HEK293 (cell line): Measurements from ENCODE around the gene GGT5.

ENCODE experiments used
- EGR2 ChIP-seq: fragments of 450-650 bp; formaldehyde crosslinking; IDR thresholded peaks from 2 replicates; pipeline ENCODE4 v1.5.1; 2016; ENCODE audit warnings: low read depth, missing biosample characterization, missing genetic modification characterization
- SP2 ChIP-seq: fragments of 450-650 bp; formaldehyde crosslinking; IDR thresholded peaks from 2 replicates; pipeline ENCODE4 v1.5.1; 2016; ENCODE audit warnings: missing biosample characterization, missing genetic modification characterization
- ZNF274 ChIP-seq, 2 experiments: fragments of 200-500 bp in 1 of 2; fragments of 450-650 bp in 1 of 2; sonication (Bioruptor generic) in 1 of 2; formaldehyde crosslinking in 1 of 2; IDR thresholded peaks; 2 replicates each; pipeline versions ENCODE4 v1.5.1 to v1.6.1; 2014 to 2016; ENCODE audit warnings: borderline replicate concordance in 1 of 2, inconsistent platforms in 1 of 2, low read length in 1 of 2, missing biosample characterization in 1 of 2, missing genetic modification characterization in 1 of 2
- TF ChIP-seq, protein P1 (sequence below): fragments of 450-650 bp; formaldehyde crosslinking; IDR thresholded peaks from 2 replicates; pipeline ENCODE4 v1.5.1; 2016; ENCODE audit warnings: missing biosample characterization, missing genetic modification characterization
- TF ChIP-seq, protein P2 (sequence below): fragments of 450-650 bp; formaldehyde crosslinking; IDR thresholded peaks from 2 replicates; pipeline ENCODE4 v1.5.1; 2016; ENCODE audit warnings: missing biosample characterization, missing genetic modification characterization, low read depth

DNA sequence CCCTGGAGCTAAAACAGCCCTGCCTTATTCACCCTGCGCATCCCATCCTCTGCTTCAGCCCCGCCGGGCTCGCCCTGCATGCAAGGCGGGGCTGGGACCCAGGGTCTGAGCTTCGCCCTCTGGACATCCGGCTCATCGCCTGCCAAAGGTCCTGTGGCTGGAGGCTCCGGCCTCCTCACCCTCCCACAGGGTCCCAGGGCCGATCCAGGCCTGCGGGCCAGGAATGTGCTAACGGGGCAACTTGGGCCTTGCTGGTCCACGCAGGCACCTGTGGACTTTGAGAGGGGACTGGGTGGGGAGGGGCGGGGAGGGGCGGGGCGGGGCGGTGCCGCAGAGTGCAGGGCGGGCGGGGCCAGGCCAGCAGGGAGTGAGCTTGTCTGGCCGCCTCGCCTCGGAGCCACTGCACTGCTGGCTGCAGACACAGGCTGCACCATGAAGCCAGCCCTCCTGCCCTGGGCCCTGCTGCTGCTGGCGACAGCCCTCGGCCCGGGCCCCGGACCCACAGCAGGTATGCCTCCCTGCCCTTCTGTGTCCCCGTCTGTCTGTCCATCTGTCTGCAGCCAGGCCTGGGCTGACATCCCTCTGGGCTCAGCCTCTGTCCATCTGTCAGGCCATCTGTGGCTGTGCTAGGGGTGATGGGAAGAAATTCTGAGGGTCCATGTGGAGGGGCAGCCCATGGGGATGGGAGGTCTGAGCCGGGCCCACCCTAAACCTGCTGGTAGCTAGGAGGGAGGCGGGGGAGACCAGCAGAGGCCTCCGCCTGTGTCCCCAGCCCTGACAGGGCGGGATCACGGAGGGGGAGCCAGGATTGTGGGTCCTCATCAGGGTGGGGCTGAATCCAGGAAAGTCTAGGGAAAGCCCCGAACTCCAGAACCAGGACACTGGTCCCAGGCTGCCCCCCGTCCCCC, 63.5 kb downstream of the GGT5 start, which contains the start of gene SUSD2:
- TF ChIP-seq, protein P1, sequence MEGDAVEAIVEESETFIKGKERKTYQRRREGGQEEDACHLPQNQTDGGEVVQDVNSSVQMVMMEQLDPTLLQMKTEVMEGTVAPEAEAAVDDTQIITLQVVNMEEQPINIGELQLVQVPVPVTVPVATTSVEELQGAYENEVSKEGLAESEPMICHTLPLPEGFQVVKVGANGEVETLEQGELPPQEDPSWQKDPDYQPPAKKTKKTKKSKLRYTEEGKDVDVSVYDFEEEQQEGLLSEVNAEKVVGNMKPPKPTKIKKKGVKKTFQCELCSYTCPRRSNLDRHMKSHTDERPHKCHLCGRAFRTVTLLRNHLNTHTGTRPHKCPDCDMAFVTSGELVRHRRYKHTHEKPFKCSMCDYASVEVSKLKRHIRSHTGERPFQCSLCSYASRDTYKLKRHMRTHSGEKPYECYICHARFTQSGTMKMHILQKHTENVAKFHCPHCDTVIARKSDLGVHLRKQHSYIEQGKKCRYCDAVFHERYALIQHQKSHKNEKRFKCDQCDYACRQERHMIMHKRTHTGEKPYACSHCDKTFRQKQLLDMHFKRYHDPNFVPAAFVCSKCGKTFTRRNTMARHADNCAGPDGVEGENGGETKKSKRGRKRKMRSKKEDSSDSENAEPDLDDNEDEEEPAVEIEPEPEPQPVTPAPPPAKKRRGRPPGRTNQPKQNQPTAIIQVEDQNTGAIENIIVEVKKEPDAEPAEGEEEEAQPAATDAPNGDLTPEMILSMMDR: no peak
- no peak for TF ChIP-seq EGR2 (tag by site-specific recombination)
- no peak for TF ChIP-seq ZNF274 (IDR thresholded peaks at IDR 0.05; ENCODE audit: low read length)
- no peak for TF ChIP-seq ZNF274 (tag by site-specific recombination; IDR thresholded peaks at IDR 0.05; ENCODE audit: borderline replicate concordance)
- no peak for TF ChIP-seq SP2 (tag by site-specific recombination)
- TF ChIP-seq, protein P2, sequence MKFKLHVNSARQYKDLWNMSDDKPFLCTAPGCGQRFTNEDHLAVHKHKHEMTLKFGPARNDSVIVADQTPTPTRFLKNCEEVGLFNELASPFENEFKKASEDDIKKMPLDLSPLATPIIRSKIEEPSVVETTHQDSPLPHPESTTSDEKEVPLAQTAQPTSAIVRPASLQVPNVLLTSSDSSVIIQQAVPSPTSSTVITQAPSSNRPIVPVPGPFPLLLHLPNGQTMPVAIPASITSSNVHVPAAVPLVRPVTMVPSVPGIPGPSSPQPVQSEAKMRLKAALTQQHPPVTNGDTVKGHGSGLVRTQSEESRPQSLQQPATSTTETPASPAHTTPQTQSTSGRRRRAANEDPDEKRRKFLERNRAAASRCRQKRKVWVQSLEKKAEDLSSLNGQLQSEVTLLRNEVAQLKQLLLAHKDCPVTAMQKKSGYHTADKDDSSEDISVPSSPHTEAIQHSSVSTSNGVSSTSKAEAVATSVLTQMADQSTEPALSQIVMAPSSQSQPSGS (tag by site-specific recombination): no peak
